ENCODE data around the gene WNT6. TPM values are rescaled to one million over a fixed set of nuclear protein-coding genes. Genes with fewer than 3 reads are reported as not detected.

The WNT6 gene
- total RNA-seq, 4 donors from 2014 or later = 2.7 to 5.1 TPM; not detected in 2

- TF ChIP-seq POLR2A (IDR thresholded peaks at IDR 0.05) (no peak), CTCF (IDR thresholded peaks at IDR 0.05) (no peak)
- H3K27ac ChIP-seq = no peak overlapping the region
- peaks cover 3 to 17% of the 10 kb centered on the region in 2 donors for H3K4me1 ChIP-seq
- H3K36me3 ChIP-seq = no peaks in the 10 kb centered on the region
- H3K27me3 ChIP-seq = peaks cover 24% of the 10 kb centered on the region
- DNase-seq = no peak
- WGBS, 2 donors = 79 to 88% methylated on average over 9 of the region's 9 CpGs
- no peaks in the 10 kb centered on the region for H3K9me3 ChIP-seq
- intact Hi-C loops (cut with DNase I) = no loop called here
- no peak overlapping the region for H3K4me3 ChIP-seq (replicated peaks in 1 of 3)
Observed at GRCh38 chr2:218869064-218869463, 9.5 kb downstream of the WNT6 start.

- TF ChIP-seq POLR2A (IDR thresholded peaks at IDR 0.05) = no peak
- TF ChIP-seq CTCF (IDR thresholded peaks at IDR 0.05) = no peak
- no peaks in the 10 kb centered on the region for H3K36me3 ChIP-seq
- no peaks in the 10 kb centered on the region for H3K9me3 ChIP-seq
- DNase-seq = no peak
- H3K27ac ChIP-seq = no peak overlapping the region
- H3K4me3 ChIP-seq (replicated peaks in 1 of 3) = no peak overlapping the region
- H3K27me3 ChIP-seq = peaks cover 25% of the 10 kb centered on the region
- intact Hi-C loops (cut with DNase I) = no loop called here
- 7% methylated on average over 3 to 8 of the region's 18 CpGs for WGBS, 2 donors
- H3K4me1 ChIP-seq = peaks cover 3 to 17% of the 10 kb centered on the region in 2 donors
Observed at GRCh38 chr2:218870984-218871344, 11.4 kb downstream of the WNT6 start.

GRCh38 chr2:218871345-218872302 lies 12.0 kb downstream of the WNT6 start:
- Histone ChIP-seq H3K4me3 (replicated peaks in 1 of 3) (no peak overlapping the region), H3K36me3 (no peaks in the 10 kb centered on the region), H3K27me3 (peaks cover 25% of the 10 kb centered on the region), H3K27ac (no peak overlapping the region), H3K4me1 (peaks cover 3 to 17% of the 10 kb centered on the region in 2 donors), H3K9me3 (no peaks in the 10 kb centered on the region)
- TF ChIP-seq POLR2A (IDR thresholded peaks at IDR 0.05) (no peak), CTCF (IDR thresholded peaks at IDR 0.05) (no peak)
- intact Hi-C loops (cut with DNase I) = no loop called here
- no peak for DNase-seq
- 2 to 3% methylated on average over 28 to 39 of the region's 60 CpGs for WGBS, 2 donors

GRCh38 chr2:218872645-218873358 lies 13.2 kb downstream of the WNT6 start:
- Histone ChIP-seq H3K27ac (no peak overlapping the region), H3K4me1 (peaks cover 3 to 17% of the 10 kb centered on the region in 2 donors), H3K27me3 (peaks cover 25% of the 10 kb centered on the region), H3K36me3 (no peaks in the 10 kb centered on the region), H3K4me3 (replicated peaks in 1 of 3) (no peak overlapping the region), H3K9me3 (no peaks in the 10 kb centered on the region)
- TF ChIP-seq POLR2A (IDR thresholded peaks at IDR 0.05) = no peak
- no peak for TF ChIP-seq CTCF (IDR thresholded peaks at IDR 0.05)
- DNase-seq = no peak
- 10 to 11% methylated on average over 14 to 22 of the region's 22 CpGs for WGBS, 2 donors
- intact Hi-C loops (cut with DNase I) = no loop called here

All from thyroid gland (tissue), 4 donors.